Stromal cell of bone marrow (primary cell): Measurements from ENCODE around the gene CBFA2T3.
"Not testable (repeated sequence)": the region's sequence is repeated elsewhere in the genome, so short reads cannot be mapped to it uniquely, and the experiment has no call there.

Source experiments
- DNase-seq: peaks from one replicate; pipeline ENCODE4 v3.0.0-alpha.2; 2012; ENCODE audit warnings: low read depth

Gene CBFA2T3

GRCh38 chr16:88889702-88890352, 87.2 kb downstream of the CBFA2T3 start:
- not testable (repeated sequence) for DNase-seq

- DNase-seq, result no peak
Measured at GRCh38 chr16:88888461-88889387, 88.3 kb downstream of the CBFA2T3 start.

DNA sequence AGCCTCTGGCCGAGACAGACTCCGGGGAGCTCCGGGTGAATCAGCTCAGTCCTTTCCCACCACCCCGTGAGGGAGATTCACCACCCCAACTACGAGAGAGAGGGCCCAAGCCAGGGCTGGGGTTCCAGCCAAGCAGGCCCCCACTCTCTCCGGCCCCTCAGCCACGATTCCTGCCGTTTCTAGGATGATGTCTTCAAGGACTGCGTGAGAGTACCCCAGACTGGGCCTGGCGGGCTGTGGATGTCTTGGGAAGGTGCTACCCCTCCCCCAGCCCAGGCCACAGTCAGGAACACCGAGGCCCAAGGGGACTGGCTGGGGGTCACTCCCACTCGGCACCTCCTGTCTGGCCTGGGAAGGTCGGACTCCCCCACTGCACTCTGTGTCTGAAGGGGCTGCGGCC, 89.0 kb downstream of the CBFA2T3 start:
- DNase-seq, result no peak

DNA sequence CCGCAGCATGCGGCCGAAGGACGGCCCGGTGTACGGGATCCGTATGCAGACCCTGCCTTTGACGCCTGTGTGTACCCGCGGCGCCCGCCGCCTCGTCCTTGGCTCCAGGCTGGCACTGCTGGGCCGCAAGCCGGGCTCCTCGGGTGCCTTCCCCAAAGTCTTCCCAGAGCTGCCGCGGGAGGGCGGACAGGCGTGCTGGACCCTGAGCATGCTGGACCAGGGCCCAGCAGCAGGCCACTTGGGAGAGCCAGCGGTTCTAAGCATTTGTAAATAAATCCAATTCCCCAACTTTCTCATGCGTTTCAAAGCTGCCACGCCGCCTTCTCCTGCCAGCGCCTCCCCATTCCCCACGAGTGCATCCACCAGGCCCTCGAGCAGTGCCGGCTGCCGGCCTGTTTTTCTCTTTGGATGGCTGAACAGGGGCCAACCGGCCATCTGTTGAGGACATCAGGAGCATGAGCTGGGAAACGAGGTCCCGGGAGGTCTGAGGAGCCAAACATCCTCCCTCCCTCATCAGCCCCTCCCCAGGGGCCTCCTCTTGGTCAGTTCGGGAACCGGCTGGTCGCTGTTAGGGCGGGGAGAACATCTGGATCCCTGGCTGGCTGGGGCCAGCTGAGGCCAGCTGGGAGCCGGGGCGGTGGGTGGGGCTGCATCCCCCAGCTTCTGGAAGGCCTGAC, 90.0 kb downstream of the CBFA2T3 start:
- DNase-seq, result no peak

- no peak for DNase-seq
Measured at GRCh38 chr16:88886420-88886844, 90.6 kb downstream of the CBFA2T3 start.

GRCh38 chr16:88885693-88886280, 91.2 kb downstream of the CBFA2T3 start:
- DNase-seq, result no peak

- DNase-seq, result no peak
Measured at GRCh38 chr16:88884569-88885271, 92.3 kb downstream of the CBFA2T3 start.

- DNase-seq, result no peak
Measured at GRCh38 chr16:88883946-88884345, 93.1 kb downstream of the CBFA2T3 start.

- DNase-seq, result no peak
Measured at GRCh38 chr16:88883117-88883895, 93.7 kb downstream of the CBFA2T3 start.

- no peak for DNase-seq
Measured at GRCh38 chr16:88882358-88883030, 94.5 kb downstream of the CBFA2T3 start.

DNA sequence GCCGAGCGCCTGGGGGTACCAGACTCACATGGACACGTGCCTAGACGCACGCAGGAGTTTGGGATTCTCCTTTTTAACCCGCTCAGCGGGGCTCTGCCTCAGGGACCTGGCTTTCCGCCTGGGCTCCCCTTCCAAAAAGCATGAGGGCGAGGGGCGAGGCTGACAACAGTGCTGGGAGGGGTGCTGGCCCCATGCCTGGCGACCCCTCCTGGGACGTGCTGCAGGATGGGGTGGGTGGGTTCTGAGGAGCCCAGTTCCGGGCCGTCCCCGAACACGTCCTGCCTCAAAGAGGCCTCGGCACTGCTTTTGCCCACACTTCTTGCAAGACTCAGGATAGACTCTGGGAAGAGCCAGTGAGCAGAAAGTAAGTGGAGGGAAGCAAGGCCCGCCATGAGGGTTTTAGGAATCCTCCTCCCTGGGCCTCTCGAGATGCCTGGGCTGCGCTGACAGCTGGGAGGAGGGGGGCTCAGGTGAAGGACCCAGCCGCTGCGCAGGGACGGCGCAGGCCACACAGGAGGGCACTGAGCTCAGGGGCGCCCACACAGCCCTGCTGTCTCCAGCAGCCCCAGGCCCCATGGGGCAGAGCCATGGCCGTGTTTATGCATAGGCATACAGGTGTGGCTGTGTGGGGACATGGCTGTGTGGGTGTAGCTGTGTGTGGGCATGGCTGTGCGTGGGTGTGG, 95.2 kb downstream of the CBFA2T3 start:
- DNase-seq, result no peak

GRCh38 chr16:88881007-88881615, 95.9 kb downstream of the CBFA2T3 start:
- DNase-seq, result no peak

DNA sequence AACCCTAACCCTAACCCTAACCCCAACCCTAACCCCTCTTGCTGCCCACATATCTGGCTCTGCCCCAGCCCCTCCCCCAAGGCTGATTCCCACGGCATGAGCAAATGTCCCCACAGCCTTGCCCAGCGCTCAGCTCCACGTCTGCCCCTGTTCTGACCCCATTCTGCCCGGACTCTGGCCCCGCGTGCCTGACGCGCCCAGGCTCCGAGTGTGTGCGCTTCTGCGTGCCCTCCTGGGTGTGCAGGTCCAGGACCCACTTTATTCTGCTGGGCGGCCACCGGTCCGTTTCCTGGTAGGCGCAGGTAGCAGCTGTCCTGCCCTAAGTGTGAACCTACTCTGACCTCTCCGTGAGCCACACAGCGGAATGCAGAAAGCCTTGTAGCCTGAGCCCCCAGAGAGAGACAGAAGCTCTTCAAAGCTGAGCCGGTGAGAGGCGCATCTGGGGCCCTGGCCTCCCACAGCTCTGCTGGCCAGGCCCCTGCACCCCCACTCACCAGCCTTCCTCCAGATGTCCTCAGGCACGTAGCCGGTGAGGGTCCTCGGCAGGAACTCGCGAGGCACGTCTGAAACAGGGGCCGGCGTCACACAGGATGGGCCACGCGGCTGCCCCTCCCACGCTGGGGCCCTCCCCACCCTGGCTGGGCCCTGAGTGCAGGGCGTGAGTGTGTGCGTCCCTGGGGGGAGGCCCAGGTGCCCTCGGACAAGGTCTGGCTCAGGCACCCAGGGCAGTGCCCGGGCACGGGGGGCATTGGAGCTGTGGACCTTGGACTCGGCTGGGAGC, 96.6 kb downstream of the CBFA2T3 start:
- no peak for DNase-seq

DNA sequence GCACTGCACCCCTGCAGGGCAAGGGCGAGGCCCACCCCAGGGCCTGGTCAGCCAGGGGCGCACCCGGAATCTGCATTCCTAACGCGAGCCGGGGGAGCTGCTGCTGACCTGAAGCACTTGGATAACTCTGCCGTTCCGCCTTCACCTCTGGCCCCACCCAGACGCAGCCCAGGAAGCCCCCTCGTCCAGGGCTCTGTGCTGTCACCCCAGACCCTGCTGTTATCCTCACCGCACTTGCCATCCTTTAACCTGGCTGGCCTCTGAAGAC, 97.3 kb downstream of the CBFA2T3 start:
- no peak for DNase-seq

DNA sequence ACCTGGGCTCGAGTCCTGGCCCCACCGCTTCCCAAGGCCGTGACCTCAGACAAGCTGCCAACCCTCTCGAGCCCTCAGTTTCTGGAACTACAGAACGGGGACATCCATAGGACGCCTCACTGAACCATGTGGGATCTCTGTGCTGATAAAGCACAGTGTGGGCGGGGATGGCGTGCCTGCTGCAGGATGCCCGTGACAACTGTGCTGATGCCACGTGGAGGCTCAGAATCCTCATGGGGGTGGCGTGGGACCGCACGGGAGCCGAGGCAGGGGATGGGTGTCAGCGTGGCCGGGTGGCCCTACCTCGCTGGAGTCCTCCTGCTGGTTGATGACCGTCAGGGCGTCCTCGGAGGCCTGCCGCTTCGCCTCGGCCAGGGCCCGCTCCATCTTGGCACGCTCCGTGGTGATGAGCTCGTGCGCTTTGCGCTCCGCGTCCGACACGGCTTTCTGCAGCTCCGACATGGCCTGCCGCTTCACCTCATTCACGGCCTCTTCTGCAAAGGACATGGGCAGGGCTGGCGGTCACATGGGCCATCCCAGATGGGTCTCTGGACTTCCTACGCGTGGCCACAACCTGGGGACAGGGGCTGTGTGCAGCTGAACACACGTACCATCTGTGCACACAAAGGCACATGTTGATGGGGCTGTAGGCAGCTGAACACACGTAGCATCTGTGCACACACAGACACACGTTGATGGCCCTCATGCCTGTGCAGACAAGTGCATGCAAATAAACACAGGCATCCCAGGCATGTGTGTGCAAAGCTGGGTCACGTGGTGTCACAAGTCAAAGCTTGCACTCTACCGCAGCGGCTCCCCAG, 97.8 kb downstream of the CBFA2T3 start:
- no peak for DNase-seq

DNA sequence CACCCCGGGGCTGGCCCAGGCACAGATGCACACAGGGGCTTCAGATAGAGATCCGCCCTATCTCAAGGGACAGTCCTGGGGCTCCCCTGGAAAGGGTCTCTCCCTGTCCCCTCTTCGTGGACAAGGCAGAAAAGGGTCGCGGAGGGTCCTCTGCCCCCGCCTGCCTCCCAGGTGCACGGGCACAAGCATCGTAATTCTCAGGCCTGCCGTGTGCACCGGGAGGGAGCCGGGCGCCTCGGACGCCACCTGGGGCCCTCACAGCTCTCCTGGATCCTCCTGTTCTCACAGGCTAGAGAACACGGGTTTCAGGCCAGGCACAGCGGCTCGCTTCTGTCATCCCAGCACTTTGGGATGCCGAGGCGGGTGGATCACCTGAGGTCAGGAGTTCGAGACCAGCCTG, 98.7 kb downstream of the CBFA2T3 start:
- no peak for DNase-seq

GRCh38 chr16:88877564-88878289, 99.3 kb downstream of the CBFA2T3 start:
- DNase-seq, result no peak
